NCI-H460 (cell line): ENCODE measurements around the gene NRG3. TPM values are rescaled to one million over a fixed set of nuclear protein-coding genes. Genes with fewer than 3 reads are reported as not detected.
"Not testable (repeated sequence)": the region's sequence is repeated elsewhere in the genome, so short reads cannot be mapped to it uniquely, and the experiment has no call there.

Experiments
- DNase-seq: peaks from one replicate; pipeline ENCODE4 v3.0.0-alpha.2; 2016; ENCODE audit warnings: low read depth; ENCODE audit errors: extremely low read depth
- total RNA-seq: library from RNA; depleted of rRNA; stranded (reverse); fragments of >200 nt; shearing (Covaris generic); gene quantifications from 2 replicates; pipeline ENCODE4 v1.2.3, GENCODE V29; 2014

Gene NRG3
- total RNA-seq, 1 experiment from 2014 or later, result not detected

GRCh38 chr10:82645221-82645620 lies 770.2 kb downstream of the NRG3 start:
- no peak for DNase-seq

- no peak for DNase-seq
Measured at GRCh38 chr10:82653244-82654155, 778.5 kb downstream of the NRG3 start.

- DNase-seq, result no peak
Measured at GRCh38 chr10:82660205-82660604, 785.2 kb downstream of the NRG3 start.

GRCh38 chr10:82660986-82661385 lies 786.0 kb downstream of the NRG3 start:
- no peak for DNase-seq

- DNase-seq, result no peak
Measured at GRCh38 chr10:82661701-82662100, 786.7 kb downstream of the NRG3 start.

- no peak for DNase-seq
Measured at GRCh38 chr10:82668221-82668895, 793.4 kb downstream of the NRG3 start.

GRCh38 chr10:82674036-82674435 lies 799.0 kb downstream of the NRG3 start:
- DNase-seq, result no peak

GRCh38 chr10:82677932-82678331 lies 802.9 kb downstream of the NRG3 start:
- not testable (repeated sequence) for DNase-seq

GRCh38 chr10:82678451-82678850 lies 803.5 kb downstream of the NRG3 start:
- DNase-seq, result not testable (repeated sequence)

- no peak for DNase-seq
Measured at GRCh38 chr10:82680608-82681007, 805.6 kb downstream of the NRG3 start.

GRCh38 chr10:82683945-82684344 lies 809.0 kb downstream of the NRG3 start:
- DNase-seq, result no peak

GRCh38 chr10:82685087-82685486 lies 810.1 kb downstream of the NRG3 start:
- DNase-seq, result no peak

- DNase-seq, result no peak
Measured at GRCh38 chr10:82691211-82691610, 816.2 kb downstream of the NRG3 start.

GRCh38 chr10:82692458-82692857 lies 817.5 kb downstream of the NRG3 start:
- no peak for DNase-seq

GRCh38 chr10:82721831-82722230 lies 846.8 kb downstream of the NRG3 start:
- DNase-seq, result no peak

GRCh38 chr10:82722273-82722672 lies 847.3 kb downstream of the NRG3 start:
- no peak for DNase-seq

- no peak for DNase-seq
Measured at GRCh38 chr10:82736305-82736704, 861.3 kb downstream of the NRG3 start.

GRCh38 chr10:82737549-82737948 lies 862.6 kb downstream of the NRG3 start:
- no peak for DNase-seq

GRCh38 chr10:82738592-82738991 lies 863.6 kb downstream of the NRG3 start:
- DNase-seq, result no peak

GRCh38 chr10:82742478-82742877 lies 867.5 kb downstream of the NRG3 start:
- peak; percentile 1 for DNase-seq

- DNase-seq, result no peak
Measured at GRCh38 chr10:82742898-82743297, 867.9 kb downstream of the NRG3 start.

GRCh38 chr10:82750538-82750937 lies 875.5 kb downstream of the NRG3 start:
- DNase-seq, result no peak
